ENCODE results near the gene XYLT1.

GRCh38 chr16:17407321-17407720 is 63.4 kb downstream of the XYLT1 start:
- TF ChIP-seq CTCF (IDR thresholded peaks at IDR 0.05) (no peak), POLR2A (IDR thresholded peaks at IDR 0.05) (no peak)

Measured in thyroid gland (tissue), 4 donors.